Stimulated activated CD8-positive, alpha-beta memory T cell treated with anti-CD3 and anti-CD28 coated beads, Interleukin-15, amount 100 ng/mL, for 1 hour (primary cell): ENCODE results near the gene SPCS2.
"Not testable (repeated sequence)": the region's sequence is repeated elsewhere in the genome, so short reads cannot be mapped to it uniquely, and the experiment has no call there.

Source experiments
- DNase-seq: peaks from one replicate; pipeline ENCODE4 v3.0.0-alpha.2; 2020; ENCODE audit warnings: low read depth

SPCS2 gene

DNA sequence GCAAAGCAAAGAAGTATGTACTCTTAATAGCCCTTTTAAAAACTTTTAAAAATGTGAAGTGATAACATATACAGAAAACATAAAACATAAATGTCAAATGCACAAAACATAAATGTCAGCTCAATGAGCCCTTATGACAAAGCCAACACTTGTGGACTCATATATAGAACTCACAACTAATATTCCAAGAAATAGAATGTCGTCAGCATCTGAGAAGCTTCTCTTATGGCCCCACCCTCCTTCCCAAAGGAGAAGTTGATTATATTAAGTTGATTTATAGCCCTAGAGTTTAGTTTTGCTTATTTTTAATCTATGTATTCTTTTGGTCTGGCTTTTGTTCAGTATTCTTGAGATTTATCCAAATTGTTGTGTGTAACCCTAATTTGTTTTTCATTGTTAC is 53.5 kb downstream of the SPCS2 start:
- DNase-seq, result no peak

DNA sequence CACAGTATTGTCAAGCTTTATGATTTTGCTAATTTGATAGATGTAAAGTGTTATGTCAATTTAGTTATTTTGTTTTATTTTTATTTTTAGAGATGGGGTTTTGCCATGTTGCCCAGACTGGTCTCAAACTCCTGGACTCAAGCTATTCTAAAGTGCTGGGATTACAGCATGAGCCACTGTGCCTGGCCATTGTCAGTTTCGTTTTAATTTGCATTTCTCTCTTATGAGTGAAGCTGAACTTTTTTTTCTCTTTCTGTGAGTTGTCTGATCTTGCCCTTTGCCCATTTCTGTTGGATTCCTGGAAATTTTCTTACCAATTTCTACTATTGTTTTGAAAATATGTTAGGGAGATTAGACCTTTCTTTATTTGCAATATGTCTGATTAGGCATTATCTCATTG is 55.1 kb downstream of the SPCS2 start:
- DNase-seq, result no peak

DNA sequence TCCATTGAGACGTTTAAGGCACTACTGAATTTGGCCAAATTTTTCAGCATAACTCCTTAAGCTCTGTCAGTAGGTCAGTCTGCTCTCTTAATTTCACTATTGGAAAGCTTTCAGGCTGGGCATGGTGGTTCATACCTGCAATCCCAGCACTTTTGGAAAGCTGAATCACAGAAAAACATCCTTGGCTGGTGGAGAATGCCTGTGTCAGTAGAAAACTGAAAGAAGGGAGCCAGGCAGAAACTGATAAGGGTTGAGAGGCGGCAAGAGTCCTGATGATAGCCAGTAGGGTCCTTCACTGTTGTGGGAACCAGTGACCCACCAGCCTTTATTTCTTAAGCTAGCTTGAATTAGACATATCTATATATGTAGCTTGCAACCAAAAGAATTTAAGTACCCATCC is 62.3 kb downstream of the SPCS2 start:
- no peak for DNase-seq

DNA sequence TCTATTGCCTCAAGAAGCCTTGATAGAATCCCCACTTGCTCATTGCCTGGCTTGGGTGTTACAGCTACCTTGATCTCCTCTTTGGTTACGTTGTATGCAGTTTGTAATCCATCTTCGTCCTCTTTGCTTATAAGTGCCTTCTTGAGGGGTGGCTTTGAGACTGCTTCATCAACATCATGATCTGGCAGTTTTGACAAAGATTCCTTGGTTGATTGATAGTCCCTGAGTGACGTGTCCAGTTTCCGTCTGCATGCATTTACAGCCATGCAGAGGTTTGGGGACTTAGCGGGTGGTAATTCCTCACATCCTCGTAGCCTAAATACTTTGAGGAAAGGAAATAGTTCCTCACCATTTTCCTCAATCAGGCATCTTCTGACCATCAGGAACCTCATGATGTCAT is 62.8 kb downstream of the SPCS2 start:
- DNase-seq, result no peak

DNA sequence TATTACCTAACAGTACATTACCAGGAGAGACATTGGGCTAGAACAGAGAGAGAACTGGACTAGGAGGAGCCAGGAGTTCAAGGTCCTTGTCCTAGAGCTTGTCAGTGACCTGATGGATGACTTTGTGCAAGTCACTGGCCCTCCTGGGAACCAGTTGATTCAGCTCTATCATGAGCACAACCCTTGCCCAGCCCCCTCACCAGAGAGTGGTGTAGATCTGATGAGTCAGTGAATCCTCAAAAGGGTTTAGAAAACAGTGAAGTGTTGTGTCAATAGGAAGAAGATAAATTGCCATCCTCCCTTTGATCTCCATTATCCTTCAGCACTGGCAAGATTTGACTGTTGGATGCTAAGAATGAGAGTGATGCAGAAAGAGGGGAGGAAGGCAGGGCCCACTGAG is 64.0 kb downstream of the SPCS2 start:
- no peak for DNase-seq

DNA sequence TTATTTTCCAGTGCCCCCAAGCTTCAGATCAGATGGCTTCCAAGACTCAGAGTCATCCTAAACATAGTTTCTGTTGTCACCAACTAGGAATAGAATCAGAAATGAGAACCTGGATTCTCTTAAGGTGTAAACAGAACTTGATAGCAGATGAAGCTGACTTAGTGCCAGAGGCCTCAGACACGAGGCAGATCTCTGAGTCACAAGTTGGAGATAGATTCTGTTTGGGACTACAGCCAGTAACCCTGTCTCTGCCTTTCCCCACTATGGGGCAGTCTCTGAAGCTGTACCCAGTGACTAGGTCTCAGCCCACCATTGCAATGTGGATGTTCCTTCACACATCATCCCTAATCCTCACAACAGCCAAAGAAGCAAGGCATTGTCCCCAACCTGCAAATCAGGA is 65.1 kb downstream of the SPCS2 start:
- DNase-seq, result no peak

DNA sequence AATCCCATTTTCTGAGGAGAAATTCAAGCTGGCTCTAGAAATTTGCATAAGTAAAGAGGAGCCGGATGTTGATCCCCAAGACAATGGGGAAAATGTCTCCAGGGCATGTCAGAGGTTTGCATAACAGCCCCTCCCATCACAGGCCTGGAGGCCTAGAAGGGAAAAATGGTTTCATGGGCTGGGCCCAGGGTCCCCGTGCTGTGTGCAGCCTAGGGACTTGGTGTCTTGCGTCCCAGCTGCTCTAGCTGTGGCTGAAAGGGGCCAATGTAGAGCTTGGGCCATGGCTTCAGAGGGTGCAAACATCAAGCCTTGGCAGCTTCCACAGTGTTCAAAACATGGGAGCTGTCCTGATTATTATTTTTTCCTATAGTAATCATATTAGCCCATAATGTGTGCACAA is 70.1 kb downstream of the SPCS2 start:
- DNase-seq, result not testable (repeated sequence)

DNA sequence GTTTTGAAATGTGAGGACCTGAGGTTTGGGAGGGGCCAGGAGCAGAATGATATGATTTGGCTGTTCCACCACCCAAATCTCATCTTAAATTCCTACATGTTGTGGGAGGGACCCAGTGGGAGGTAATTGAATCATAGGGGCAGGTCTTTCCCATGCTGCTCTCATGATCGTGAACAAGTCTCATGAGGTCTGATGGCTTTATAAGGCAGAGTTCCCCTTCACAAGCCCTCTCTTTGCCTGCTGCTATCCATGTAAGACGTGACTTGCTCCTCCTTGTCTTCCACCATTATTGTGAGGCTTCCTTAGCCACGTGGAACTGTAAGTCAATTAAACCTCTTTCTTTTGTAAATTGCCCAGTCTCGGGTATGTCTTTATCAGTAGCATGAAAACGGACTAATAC is 71.3 kb downstream of the SPCS2 start:
- DNase-seq, result not testable (repeated sequence)

DNA sequence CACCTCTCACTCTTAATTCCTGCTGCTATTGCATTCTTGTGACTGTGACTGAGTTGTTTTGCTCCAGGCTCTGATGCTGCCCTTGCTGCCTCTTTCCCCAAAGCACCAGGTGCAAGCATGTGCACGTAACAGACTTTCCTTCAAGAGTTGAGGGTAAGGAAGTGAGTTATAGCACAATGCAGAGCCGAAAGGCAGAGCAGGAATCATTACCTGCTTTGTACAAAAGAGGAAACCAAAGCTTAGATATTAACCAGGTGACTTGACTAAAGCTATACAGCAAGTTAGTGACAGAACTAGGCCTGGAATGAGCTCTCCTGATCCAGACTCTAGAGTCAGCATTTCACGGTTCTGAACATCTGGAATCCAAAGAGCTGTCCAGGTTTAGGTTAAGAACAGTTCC is 73.2 kb downstream of the SPCS2 start:
- DNase-seq, result no peak

DNA sequence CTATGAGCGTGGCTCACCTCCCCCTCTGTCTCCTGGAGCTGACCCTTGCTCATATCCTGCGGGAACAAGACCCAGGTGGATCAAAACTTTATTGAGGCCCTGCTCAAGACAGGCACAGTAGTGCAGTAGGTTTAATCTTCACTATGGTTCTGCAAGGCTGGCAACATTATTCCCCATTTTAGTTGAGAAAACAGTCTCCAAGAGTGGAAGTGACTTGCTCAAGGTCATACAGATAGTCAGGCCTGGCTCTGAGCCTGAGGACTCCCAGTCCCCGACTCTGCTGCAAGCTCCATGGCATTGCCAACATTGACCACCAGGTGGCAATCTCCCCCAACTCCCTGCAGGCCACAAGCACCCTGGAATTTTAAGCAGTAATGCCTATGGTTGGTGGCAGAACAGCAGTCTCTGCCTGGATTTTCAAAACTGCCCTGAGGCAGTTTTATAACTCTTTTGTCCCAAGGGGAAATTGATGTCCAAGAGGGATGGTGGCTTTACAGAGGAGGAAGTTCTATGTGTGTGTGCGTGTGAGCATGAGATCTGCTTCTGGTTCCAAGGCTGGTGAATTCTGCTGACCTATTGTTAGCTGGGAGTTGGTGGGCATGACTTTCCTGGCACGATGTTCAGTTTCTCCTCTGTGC is 73.8 kb downstream of the SPCS2 start:
- DNase-seq, result peak; percentile 49

DNA sequence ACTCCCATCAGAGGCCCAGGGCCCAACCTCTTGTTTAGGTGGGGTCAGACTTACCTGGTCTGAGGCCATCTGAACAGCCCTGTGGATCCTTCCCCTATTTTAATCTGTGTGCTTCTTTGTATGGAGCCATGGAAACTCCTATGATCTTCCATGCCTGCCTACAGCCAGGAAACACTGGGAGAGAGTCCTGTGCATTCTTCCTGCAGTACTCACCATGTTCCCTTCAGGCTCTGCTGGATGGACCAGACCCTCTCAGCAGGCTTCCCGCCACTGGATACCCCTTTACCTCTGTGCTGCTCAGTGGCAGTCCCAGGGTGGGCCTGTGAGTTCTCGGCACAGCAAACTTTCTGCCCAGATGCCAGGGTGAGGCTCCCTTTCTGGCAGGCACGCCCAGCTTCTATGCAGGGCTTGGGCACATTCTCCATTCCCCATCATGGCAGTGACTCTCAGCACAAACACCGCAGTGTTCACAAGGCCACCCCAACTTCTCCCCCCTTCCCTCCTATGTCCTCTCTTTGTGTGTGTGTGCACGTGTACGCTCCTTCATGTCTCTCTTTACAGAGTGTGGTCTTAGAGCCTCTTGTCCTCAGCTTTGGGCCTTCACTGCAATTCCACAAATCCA is 74.5 kb downstream of the SPCS2 start:
- DNase-seq, result no peak

DNA sequence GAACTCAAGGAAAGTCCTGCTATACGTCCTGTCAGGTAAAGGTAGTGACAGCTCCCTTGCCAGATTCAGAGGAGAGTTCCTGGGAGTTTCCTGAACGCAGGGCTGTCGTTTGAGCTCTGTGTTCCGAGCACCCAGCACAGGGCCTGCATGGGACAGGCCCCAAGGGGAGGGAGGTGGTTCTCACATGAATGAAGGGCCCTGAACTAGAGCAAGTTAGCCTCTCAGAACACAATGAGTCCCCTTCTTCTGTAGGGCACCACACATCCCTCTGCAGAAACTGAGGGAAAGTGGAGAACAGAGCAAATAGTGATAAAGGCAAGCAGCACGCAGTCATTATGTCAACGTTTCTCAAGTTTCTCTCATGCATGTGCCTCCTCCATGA is 75.0 kb downstream of the SPCS2 start:
- DNase-seq, result no peak

DNA sequence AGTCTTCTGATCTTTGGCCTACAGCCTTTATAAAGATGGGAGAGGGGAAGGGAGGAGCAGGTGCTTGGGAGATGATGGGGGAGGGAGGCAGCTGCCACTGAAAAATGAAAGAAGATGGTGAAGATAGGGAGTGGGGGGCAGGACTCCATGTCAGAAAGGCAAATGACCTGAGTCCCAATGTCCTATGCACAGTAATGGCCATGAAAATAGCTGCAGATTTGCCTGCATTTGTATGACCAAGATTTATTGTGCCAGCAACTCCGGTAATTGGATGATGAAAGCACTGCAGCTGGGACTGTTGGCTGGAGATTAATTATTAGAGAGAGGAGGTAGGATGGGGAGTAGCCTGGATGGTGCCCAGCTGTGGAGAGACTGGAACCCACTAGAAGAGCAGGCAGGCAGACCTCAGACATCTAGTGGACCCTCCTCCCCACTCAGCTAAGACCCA is 75.7 kb downstream of the SPCS2 start:
- DNase-seq, result no peak

DNA sequence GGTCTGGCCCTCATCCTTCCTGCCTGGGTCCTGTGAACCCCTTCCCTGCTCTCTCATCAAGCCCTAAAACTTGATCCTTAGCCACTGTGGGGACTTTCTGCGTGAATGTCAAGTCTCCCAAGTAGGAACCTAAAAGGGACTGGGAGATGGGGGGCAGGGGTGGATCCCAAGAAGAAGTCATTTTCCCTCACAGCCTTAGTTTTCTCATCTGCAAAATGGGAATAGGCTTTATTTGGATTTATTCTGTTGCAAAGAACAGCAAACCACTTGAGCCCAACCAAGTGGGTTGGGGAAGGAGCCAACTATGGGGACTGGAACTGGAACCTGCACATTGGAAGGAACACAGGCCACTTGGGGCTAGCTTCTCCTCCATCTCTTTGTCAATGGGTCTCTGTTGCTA is 76.5 kb downstream of the SPCS2 start:
- no peak for DNase-seq

DNA sequence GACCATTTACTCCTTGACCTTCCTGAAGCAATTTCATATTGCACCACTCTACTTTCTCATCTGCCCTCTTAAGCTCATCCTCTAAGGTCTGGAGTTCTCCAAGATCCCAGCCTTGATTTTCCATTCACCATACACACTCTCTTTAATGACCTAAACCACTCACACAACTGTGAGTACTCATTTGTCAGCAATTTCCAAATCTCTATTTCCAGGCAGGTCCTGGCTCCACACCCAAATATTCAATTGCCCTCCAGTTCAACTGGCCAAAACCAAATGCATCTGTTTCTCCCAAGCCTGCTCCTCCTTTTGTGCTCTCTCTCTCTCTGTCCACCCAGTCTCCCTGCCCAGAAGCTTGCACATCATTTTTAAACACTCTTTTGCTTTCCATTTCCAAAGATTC is 79.3 kb downstream of the SPCS2 start:
- DNase-seq, result no peak
